Body of pancreas (tissue), 4 donors: ENCODE results near the gene INSR.

ENCODE experiments used
- POLR2A ChIP-seq, 3 donors: fragments of 450-650 bp; IDR thresholded peaks; one replicate each; pipeline ENCODE4 v1.6.1; 2016; ENCODE audit warnings: antibody characterized with exemption in 3 of 3, mild to moderate bottlenecking in 2 of 3
- TF ChIP-seq, protein P1 (sequence below), 7 experiments: fragments of 450-650 bp in 4 of 7; fragments of 200-600 bp in 3 of 7; sonication (generic) in 3 of 7; IDR thresholded peaks; one replicate each; pipeline ENCODE4 v1.5.1; 2016 to 2019; ENCODE audit warnings: antibody characterized with exemption in 7 of 7

GRCh38 chr19:7307590-7308218 lies 13.5 kb upstream of the INSR start:
- no peak for TF ChIP-seq POLR2A (IDR thresholded peaks at IDR 0.05)
- TF ChIP-seq, protein P1, sequence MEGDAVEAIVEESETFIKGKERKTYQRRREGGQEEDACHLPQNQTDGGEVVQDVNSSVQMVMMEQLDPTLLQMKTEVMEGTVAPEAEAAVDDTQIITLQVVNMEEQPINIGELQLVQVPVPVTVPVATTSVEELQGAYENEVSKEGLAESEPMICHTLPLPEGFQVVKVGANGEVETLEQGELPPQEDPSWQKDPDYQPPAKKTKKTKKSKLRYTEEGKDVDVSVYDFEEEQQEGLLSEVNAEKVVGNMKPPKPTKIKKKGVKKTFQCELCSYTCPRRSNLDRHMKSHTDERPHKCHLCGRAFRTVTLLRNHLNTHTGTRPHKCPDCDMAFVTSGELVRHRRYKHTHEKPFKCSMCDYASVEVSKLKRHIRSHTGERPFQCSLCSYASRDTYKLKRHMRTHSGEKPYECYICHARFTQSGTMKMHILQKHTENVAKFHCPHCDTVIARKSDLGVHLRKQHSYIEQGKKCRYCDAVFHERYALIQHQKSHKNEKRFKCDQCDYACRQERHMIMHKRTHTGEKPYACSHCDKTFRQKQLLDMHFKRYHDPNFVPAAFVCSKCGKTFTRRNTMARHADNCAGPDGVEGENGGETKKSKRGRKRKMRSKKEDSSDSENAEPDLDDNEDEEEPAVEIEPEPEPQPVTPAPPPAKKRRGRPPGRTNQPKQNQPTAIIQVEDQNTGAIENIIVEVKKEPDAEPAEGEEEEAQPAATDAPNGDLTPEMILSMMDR (IDR thresholded peaks at IDR 0.05): no peak
